IMR-90 (cell line): ENCODE measurements around the gene CCN5. TPM values are rescaled to one million over a fixed set of nuclear protein-coding genes. Genes with fewer than 3 reads are reported as not detected.

ENCODE experiments used
- ATAC-seq: fragments of 200-7000 bp; cut with Tn5 transposase; 2 replicates; pipeline ENCODE4 v1.9.1; 2020; ENCODE audit warnings: low read depth, mild to moderate bottlenecking, moderate library complexity
- BruUV-seq: library from RNA; stranded (reverse); fragments of 400-500 nt; replicated peaks from 2 replicates; lab custom pipeline; 2021; lab: Mats Ljungman, UMichigan
- CTCF ChIA-PET: fragments of 300-600 bp; formaldehyde crosslinking; extraction: SDS; loops from one replicate; lab custom pipeline; 2021; ENCODE audit warnings: antibody characterized with exemption; lab: Yijun Ruan, JAX
- POLR2A ChIA-PET: fragments of 300-600 bp; sonication (Branson Sonifier 250); formaldehyde crosslinking; loops from one replicate; lab custom pipeline; 2022; ENCODE audit warnings: antibody characterized with exemption; ENCODE audit not compliant: unreplicated experiment; lab: Charles Lee
- DNase-seq: peaks from one replicate; pipeline ENCODE4 v3.0.0; 2013
- H2AFZ ChIP-seq: replicated peaks from 2 replicates; pipeline ENCODE3; 2013; ENCODE audit warnings: low read length, mild to moderate bottlenecking; ENCODE audit not compliant: poor library complexity
- H2AK5ac ChIP-seq: 2 replicates; pipeline ENCODE4 v1.6.1; 2013; ENCODE audit warnings: low read depth, low read length, inconsistent platforms
- H2AK9ac ChIP-seq: replicated peaks from 2 replicates; pipeline ENCODE3; 2013; ENCODE audit warnings: mild to moderate bottlenecking, low read depth, low read length, moderate library complexity; ENCODE audit not compliant: poor library complexity
- H2BK120ac ChIP-seq: 2 replicates; pipeline ENCODE4 v1.6.1; 2013; ENCODE audit warnings: low read depth, low read length, inconsistent platforms
- H2BK15ac ChIP-seq: 3 replicates; pipeline ENCODE4 v1.6.1; 2013; ENCODE audit warnings: low read depth, low read length, inconsistent platforms
- H2BK20ac ChIP-seq: 2 replicates; pipeline ENCODE4 v1.6.1; 2013; ENCODE audit warnings: low read depth, mild to moderate bottlenecking, inconsistent platforms, low read length, moderate library complexity
- H2BK5ac ChIP-seq: 2 replicates; pipeline ENCODE4 v1.6.1; 2013; ENCODE audit warnings: mild to moderate bottlenecking, low read depth, low read length, inconsistent platforms; ENCODE audit not compliant: poor library complexity, severe bottlenecking
- H3K14ac ChIP-seq: replicated peaks from 2 replicates; pipeline ENCODE4 v1.6.1; 2013; ENCODE audit warnings: low read depth, low read length, inconsistent platforms
- H3K18ac ChIP-seq: 2 replicates; pipeline ENCODE4 v1.6.1; 2013; ENCODE audit warnings: low read depth, low read length, control low read depth
- H3K23ac ChIP-seq: 2 replicates; pipeline ENCODE4 v1.6.1; 2013; ENCODE audit warnings: low read depth, low read length, inconsistent platforms
- H3K27ac ChIP-seq: 2 replicates; pipeline ENCODE4 v1.5.1; 2013; ENCODE audit warnings: mild to moderate bottlenecking, control low read depth, low read length; ENCODE audit not compliant: insufficient read depth
- H3K27me3 ChIP-seq: 2 replicates; pipeline ENCODE4 v1.6.1; 2013; ENCODE audit warnings: low read length; ENCODE audit not compliant: control insufficient read depth, insufficient read depth
- H3K36me3 ChIP-seq: 2 replicates; pipeline ENCODE4 v1.6.1; 2013; ENCODE audit warnings: low read length, mixed read lengths; ENCODE audit not compliant: control insufficient read depth, insufficient read depth
- H3K4ac ChIP-seq: 2 replicates; pipeline ENCODE4 v1.6.1; 2013; ENCODE audit warnings: low read depth, low read length, inconsistent platforms
- H3K4me1 ChIP-seq: 2 replicates; pipeline ENCODE4 v1.6.1; 2013; ENCODE audit warnings: low read length, mixed read lengths; ENCODE audit not compliant: control insufficient read depth, insufficient read depth
- H3K4me2 ChIP-seq: 2 replicates; pipeline ENCODE4 v1.6.1; 2013; ENCODE audit warnings: low read depth, mild to moderate bottlenecking, control low read depth, low read length, moderate library complexity
- H3K4me3 ChIP-seq: 2 replicates; pipeline ENCODE4 v1.5.1; 2013; ENCODE audit warnings: low read depth, mild to moderate bottlenecking, control low read depth, low read length, moderate library complexity; ENCODE audit not compliant: insufficient read depth
- H3K56ac ChIP-seq: 2 replicates; pipeline ENCODE4 v1.6.1; 2013; ENCODE audit warnings: low read length, inconsistent platforms; ENCODE audit not compliant: insufficient read depth; ENCODE audit errors: extremely low read depth
- H3K79me1 ChIP-seq, 2 experiments: 2 replicates each; pipeline ENCODE4 v1.6.1; 2013; ENCODE audit warnings: low read length in 2 of 2, inconsistent platforms in 1 of 2, low read depth in 1 of 2
- H3K9ac ChIP-seq: 2 replicates; pipeline ENCODE4 v1.6.1; 2013; ENCODE audit warnings: low read depth, low read length, control low read depth
- H3K9me1 ChIP-seq: 2 replicates; pipeline ENCODE4 v1.6.1; 2013; ENCODE audit warnings: low read length, inconsistent platforms; ENCODE audit not compliant: insufficient read depth
- H3K9me3 ChIP-seq: 2 replicates; pipeline ENCODE4 v1.6.1; 2013; ENCODE audit warnings: low read length; ENCODE audit not compliant: control insufficient read depth, insufficient read depth
- H4K20me1 ChIP-seq: 2 replicates; pipeline ENCODE4 v1.6.1; 2013; ENCODE audit warnings: low read length, inconsistent platforms; ENCODE audit not compliant: insufficient read depth
- H4K5ac ChIP-seq: 2 replicates; pipeline ENCODE4 v1.6.1; 2013; ENCODE audit warnings: mild to moderate bottlenecking, low read depth, low read length, control low read depth
- H4K8ac ChIP-seq, 2 experiments: 2 replicates each; pipeline ENCODE4 v1.6.1; 2013; ENCODE audit warnings: low read depth in 2 of 2, low read length in 2 of 2, control low read depth in 1 of 2, inconsistent platforms in 1 of 2
- H4K91ac ChIP-seq: 2 replicates; pipeline ENCODE4 v1.6.1; 2013; ENCODE audit warnings: low read depth, low read length, inconsistent platforms; ENCODE audit not compliant: insufficient read depth
- CEBPB ChIP-seq: IDR thresholded peaks from 2 replicates; pipeline ENCODE4 v1.6.1; 2012; ENCODE audit warnings: low read depth, low read length, improper control_type of control experiment
- FOS ChIP-seq: fragments of 150-350 bp; IDR thresholded peaks from 2 replicates; pipeline ENCODE4 v1.6.1; 2016; ENCODE audit warnings: low read depth, low read length
- MAZ ChIP-seq: IDR thresholded peaks from 2 replicates; pipeline ENCODE4 v1.6.1; 2012; ENCODE audit warnings: low read depth, mild to moderate bottlenecking, low read length, improper control_type of control experiment, moderate library complexity, borderline replicate concordance
- MXI1 ChIP-seq: IDR thresholded peaks from 2 replicates; pipeline ENCODE4 v1.6.1; 2012; ENCODE audit warnings: low read depth, mild to moderate bottlenecking, low read length, moderate library complexity, borderline replicate concordance
- POLR2A ChIP-seq: IDR thresholded peaks from 2 replicates; pipeline ENCODE4 v1.6.1; 2012; ENCODE audit warnings: mild to moderate bottlenecking, low read depth, low read length
- RAD21 ChIP-seq: IDR thresholded peaks from 2 replicates; pipeline ENCODE4 v1.6.1; 2012; ENCODE audit warnings: low read length, improper control_type of control experiment
- RCOR1 ChIP-seq: IDR thresholded peaks from 2 replicates; pipeline ENCODE4 v1.6.1; 2012; ENCODE audit warnings: mild to moderate bottlenecking, low read length, improper control_type of control experiment; ENCODE audit not compliant: insufficient replicate concordance
- RFX5 ChIP-seq: IDR thresholded peaks from 2 replicates; pipeline ENCODE4 v1.8.0; 2012; ENCODE audit warnings: low read depth, mild to moderate bottlenecking, low read length, moderate library complexity
- SMC3 ChIP-seq: fragments of 150-350 bp; IDR thresholded peaks from 2 replicates; pipeline ENCODE4 v1.6.1; 2016; ENCODE audit warnings: low read depth, mild to moderate bottlenecking, antibody characterized with exemption, low read length, moderate library complexity
- WGBS, 2 experiments: methylation state at CpG; one replicate each; pipeline versions ENCODE4 v1.1.5 to v1.1.7; 2013; ENCODE audit warnings: missing lambda C conversion rate in 2 of 2; ENCODE audit not compliant: insufficient read length in 1 of 2; ENCODE audit errors: extremely low coverage in 2 of 2; 5-methylcytosine and 5-hydroxymethylcytosine counted together
- dilution Hi-C: fragments of 300-500 bp; cut with HindIII; formaldehyde crosslinking; loops from one replicate; pipeline ENCODE4 v1.14.3; 2018; ENCODE audit warnings: low sequenced_read_pairs; ENCODE audit not compliant: unreplicated experiment
- in situ Hi-C: fragments of 300-500 bp; cut with MboI; formaldehyde crosslinking; loops from 3 replicates; pipeline ENCODE4 v1.14.3; 2019; ENCODE audit warnings: low sequenced_read_pairs, inconsistent platforms, mixed read lengths
- intact Hi-C: fragments of 100-400 bp; cut with micrococcal nuclease; formaldehyde crosslinking; loops from 2 replicates; pipeline ENCODE4 v1.10.0; 2022
- polyA plus RNA-seq, 3 experiments: library from polyadenylated mRNA; depleted of rRNA; stranded (reverse); fragments of >200 nt; gene quantifications; 2 replicates each; pipeline ENCODE4 v1.2.3, GENCODE V29; 2012; ENCODE audit warnings: low replicate concordance in 1 of 3
- total RNA-seq: library from RNA; depleted of rRNA; stranded (reverse); fragments of >200 nt; gene quantifications from 2 replicates; pipeline ENCODE4 v1.2.3, GENCODE V29; 2012
- TF ChIP-seq, protein P1 (sequence below): fragments of 150-350 bp; IDR thresholded peaks from 2 replicates; pipeline ENCODE4 v1.6.1; 2017; ENCODE audit warnings: mild to moderate bottlenecking, antibody characterized with exemption, low read length, low read depth

Gene CCN5
- total and polyA plus RNA-seq, 2 of the 4 experiments (the other 2 are of a cell fraction), result not detected

DNA sequence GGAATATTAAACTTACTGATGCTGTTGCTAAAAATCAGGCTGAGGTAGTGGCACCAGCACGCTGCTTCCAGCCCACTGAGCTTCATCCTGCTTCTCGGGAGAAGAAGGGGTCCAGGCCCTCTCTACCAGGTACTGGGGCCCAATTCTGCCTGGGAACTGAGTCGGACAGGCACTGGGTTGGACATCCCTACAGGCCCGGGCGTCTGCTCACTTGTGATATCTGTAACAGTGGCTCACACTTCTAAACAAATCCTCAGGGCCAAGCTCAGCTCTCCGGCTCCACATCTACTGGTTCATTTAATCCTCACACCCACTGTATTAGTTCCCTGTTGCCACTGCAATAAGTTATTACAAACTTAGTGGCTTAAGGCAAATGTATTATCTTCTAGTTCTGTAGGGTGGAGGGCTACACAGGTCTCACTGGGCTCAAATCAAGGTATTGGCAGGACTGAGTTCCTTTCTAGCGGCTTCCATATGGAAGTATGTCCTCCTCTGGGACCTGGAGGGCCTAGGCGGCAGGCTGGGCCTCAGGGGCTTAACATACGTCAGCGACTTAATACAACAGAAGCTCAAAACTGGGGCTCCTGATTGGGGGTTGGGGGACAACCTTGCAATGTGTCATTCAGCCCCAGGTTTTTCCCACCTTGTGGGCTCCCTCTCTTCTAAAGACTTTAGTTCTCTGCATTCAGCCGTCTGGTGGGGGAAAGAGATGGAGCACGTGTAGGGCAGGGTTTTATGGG lies 28.9 kb downstream of the CCN5 start (continued):
- no peak for TF ChIP-seq MAZ

DNA sequence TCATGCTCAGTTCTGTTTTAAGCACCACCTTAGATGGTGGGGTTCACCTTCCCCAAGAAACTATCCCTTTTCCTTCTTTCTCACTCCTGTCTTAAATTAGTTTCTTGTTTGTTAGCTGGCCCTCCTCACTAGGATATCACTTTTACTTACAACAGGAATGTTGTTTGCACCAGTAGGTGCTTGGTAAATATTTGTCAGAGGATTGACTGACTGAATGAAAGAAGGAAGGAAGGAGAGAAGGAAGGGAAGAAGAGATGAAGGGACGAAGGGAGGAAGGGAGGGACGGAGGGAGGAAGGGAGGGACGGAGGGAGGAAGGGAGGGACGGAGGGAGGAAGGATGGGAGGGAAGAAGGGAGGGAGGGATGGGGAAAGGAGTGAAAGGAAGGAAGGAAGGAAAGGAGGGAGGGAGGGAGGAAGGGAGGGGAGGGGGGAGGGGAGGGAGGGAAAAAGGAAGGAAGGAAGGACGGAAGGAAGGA lies 30.0 kb downstream of the CCN5 start:
- intact Hi-C loops, result loop anchor here (5.0 kb wide), 2 partner anchors 352 to 547 kb away; no protein-coding TSS in a partner anchor
- H2BK20ac ChIP-seq, result no peak overlapping the region
- TF ChIP-seq CEBPB (no peak), MAZ (no peak), RFX5 (no peak), RCOR1 (no peak), MXI1 (no peak), FOS (no peak), RAD21 (no peak), SMC3 (no peak), POLR2A (no peak)
- TF ChIP-seq, protein P1, sequence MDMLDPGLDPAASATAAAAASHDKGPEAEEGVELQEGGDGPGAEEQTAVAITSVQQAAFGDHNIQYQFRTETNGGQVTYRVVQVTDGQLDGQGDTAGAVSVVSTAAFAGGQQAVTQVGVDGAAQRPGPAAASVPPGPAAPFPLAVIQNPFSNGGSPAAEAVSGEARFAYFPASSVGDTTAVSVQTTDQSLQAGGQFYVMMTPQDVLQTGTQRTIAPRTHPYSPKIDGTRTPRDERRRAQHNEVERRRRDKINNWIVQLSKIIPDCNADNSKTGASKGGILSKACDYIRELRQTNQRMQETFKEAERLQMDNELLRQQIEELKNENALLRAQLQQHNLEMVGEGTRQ, result no peak
- in situ Hi-C loops, result no loop called here
- H2BK5ac ChIP-seq, result no peak overlapping the region
- no peaks in the 10 kb centered on the region for H3K79me1 ChIP-seq
- no peak overlapping the region for H3K9ac ChIP-seq
- BruUV-seq, result no TSS peak
- H4K20me1 ChIP-seq, result no peaks in the 10 kb centered on the region; the same call in 1 of the 2 replicates
- no peak for DNase-seq
- H2BK120ac ChIP-seq, result no peak overlapping the region
- H3K27me3 ChIP-seq, result peaks cover 81% of the 10 kb centered on the region
- no peaks in the 10 kb centered on the region for H3K9me1 ChIP-seq
- H2BK15ac ChIP-seq, result no peak overlapping the region
- CTCF ChIA-PET, result no interaction called here
- H3K23ac ChIP-seq, result no peak overlapping the region
- no peak overlapping the region for H4K8ac ChIP-seq
- peaks cover 1% of the 10 kb centered on the region; the same call in 1 of the 2 replicates for H3K4me1 ChIP-seq
- no peak for ATAC-seq
- H3K4me3 ChIP-seq, result no peak overlapping the region
- dilution Hi-C loops, result no loop called here
- no peak overlapping the region for H4K5ac ChIP-seq
- no peak overlapping the region for H2AFZ ChIP-seq
- no peak overlapping the region for H3K4ac ChIP-seq
- H3K27ac ChIP-seq, result no peak overlapping the region
- POLR2A ChIA-PET, result no interaction called here
- no peak overlapping the region for H3K56ac ChIP-seq
- no peak overlapping the region; the same call in 1 of the 2 replicates for H2AK5ac ChIP-seq
- no peak overlapping the region for H2AK9ac ChIP-seq
- no peak overlapping the region for H3K18ac ChIP-seq
- 31 to 93% methylated on average over 3 of the region's 5 CpGs for WGBS, 2 experiments
- H3K4me2 ChIP-seq, result no peak overlapping the region; the same call in 1 of the 2 replicates
- H3K36me3 ChIP-seq, result no peaks in the 10 kb centered on the region
- H3K9me3 ChIP-seq, result no peaks in the 10 kb centered on the region
- H4K91ac ChIP-seq, result no peak overlapping the region
- no peak overlapping the region for H3K14ac ChIP-seq
